Esophagus muscularis mucosa (tissue), 3 donors: Measurements from ENCODE around the gene DIAPH3.

Source experiments
- CTCF ChIP-seq, 3 experiments: fragments of 200-600 bp in 2 of 3; fragments of 450-650 bp in 1 of 3; sonication (generic) in 2 of 3; IDR thresholded peaks; one replicate each; pipeline ENCODE4 v1.5.1; 2017 to 2019; ENCODE audit warnings: antibody characterized with exemption in 3 of 3, mild to moderate bottlenecking in 2 of 3, moderate library complexity in 1 of 3
- POLR2A ChIP-seq: fragments of 450-650 bp; IDR thresholded peaks from one replicate; pipeline ENCODE4 v1.6.1; 2017; ENCODE audit warnings: antibody characterized with exemption, moderate library complexity, mild to moderate bottlenecking, low read depth

GRCh38 chr13:59976856-59977255 lies 186.9 kb downstream of the DIAPH3 start:
- TF ChIP-seq POLR2A (no peak), CTCF (IDR thresholded peaks at IDR 0.05) (no peak)
